HPDE6-E6E7 (cell line): ENCODE measurements around the gene CLEC11A.
"Not testable (repeated sequence)": the region's sequence is repeated elsewhere in the genome, so short reads cannot be mapped to it uniquely, and the experiment has no call there.

Experiments used
- DNase-seq: peaks from one replicate; pipeline ENCODE4 v3.0.0; 2011; ENCODE audit warnings: missing footprints; ENCODE audit errors: extremely low spot score

Gene CLEC11A

DNA sequence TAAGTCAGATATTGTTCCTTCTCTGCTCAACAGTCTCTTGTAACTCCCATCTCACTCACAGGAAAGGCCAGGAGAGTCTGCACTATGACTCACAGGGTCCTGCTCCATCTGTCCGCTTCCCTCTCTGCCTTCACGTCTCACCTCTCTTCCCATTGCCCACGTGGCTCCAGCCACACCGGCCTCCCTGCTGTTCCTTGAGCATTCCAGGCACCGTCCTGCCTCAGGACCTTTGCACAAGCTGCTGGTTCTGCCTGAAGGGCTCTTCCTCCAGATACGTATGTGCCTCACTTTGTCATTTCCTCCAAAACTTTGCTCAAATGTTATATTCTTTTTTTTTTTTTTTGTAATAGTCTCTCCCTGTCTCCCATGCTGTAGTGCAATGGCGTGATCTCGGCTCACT is 33.1 kb downstream of the CLEC11A start:
- not testable (repeated sequence) for DNase-seq

DNA sequence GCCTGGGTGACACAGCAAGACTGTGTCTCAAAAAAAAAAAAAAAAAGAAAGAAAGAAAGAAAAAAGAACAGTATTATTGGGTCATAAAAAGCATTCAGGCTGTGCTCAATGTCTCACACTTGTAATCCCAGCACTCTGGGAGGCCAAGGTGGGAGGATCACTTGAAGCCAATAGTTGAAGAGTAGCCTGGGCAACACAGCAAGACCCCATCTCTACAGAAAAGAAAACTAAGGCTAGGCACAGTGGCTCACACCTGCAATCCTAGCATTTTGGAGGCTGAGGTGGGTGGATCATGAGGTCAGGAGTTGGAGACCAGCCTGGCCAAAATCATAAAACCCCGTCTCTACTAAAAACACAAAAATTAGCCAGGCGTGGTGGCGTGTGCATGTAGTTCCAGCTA is 34.5 kb downstream of the CLEC11A start:
- not testable (repeated sequence) for DNase-seq

- not testable (repeated sequence) for DNase-seq
These were observed 35.9 kb downstream of the CLEC11A start for GRCh38 chr19:50759076-50759475.

GRCh38 chr19:50759886-50760285 is 36.7 kb downstream of the CLEC11A start:
- no peak for DNase-seq

DNA sequence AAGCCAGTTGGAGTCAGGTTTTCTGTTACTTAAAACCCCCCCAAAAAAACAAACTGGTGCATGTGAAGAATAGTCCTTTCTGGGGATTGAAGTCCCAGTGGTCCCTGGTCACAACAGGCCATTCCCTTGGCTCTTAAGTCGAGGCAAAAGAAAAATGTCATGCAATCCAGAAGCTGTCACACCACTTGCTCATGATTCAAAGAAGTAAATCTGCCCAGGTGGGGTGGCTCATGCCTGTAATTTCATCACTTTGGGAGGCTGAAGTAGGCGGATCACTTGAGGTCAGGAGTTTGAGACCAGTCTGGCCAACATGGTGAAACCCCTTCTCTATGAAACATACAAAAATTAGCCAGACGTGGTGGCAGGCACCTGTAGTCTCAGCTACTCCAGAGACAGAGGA is 38.3 kb downstream of the CLEC11A start:
- not testable (repeated sequence) for DNase-seq

GRCh38 chr19:50763521-50763920 is 40.4 kb downstream of the CLEC11A start:
- not testable (repeated sequence) for DNase-seq

GRCh38 chr19:50764409-50764808 is 41.2 kb downstream of the CLEC11A start:
- DNase-seq: no peak

DNA sequence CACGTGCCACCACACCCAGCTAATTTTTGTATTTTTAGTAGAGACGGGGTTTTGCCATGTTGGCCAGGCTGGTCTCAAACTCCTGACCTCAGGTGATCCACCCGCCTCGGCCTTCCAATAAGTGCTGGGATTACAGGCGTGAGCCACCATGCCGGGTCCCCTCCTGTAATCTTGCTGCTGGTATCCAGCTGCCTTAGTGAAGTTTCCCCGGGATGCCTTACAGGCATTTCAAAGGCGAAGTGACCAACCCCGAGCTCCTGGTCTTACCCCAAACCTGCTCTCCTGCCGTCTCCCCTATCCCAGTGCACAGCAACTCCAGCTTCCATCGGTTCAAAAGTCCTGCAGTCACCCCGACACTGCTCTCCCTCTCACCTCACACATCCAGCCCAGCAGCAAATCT is 43.6 kb downstream of the CLEC11A start:
- not testable (repeated sequence) for DNase-seq

- not testable (repeated sequence) for DNase-seq
These were observed 44.1 kb downstream of the CLEC11A start for GRCh38 chr19:50767263-50767662.

DNA sequence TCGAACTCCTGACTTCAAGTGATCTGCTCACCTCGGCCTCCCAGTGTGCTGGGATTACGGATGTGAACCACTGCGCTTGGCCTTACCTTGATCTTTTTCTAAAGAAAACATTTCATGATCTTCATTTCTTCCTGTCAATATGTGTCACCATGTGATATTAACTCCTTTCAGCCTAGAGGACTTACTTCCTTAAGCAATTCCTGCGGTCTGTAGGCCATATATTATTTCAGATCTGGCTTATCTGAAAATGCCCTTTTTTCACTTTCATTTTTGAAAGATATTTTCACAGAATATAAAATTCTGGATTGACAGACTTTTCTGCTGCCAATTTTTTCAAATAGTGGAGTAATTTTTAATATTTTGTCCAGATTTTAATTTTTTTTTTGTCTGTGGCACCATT is 45.1 kb downstream of the CLEC11A start:
- no peak for DNase-seq

DNA sequence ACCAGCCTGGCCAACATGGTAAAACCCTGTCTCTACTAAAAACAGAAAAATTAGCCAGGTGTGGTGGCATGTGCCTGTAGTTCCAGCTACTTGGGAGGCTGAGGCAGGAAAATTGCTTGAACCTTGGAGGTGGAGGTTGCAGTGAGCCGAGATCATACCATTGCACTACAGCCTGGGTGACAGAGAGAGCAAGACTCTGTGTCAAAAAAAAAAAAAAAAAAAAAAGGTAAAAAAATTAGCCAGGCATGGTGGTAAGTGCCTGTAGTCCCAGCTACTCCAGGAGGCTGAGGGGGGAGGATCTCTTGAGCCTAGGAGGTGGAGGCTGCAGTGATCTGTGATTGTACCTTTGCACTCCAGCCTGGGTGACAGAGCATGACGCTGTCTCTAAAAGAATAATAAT is 47.0 kb downstream of the CLEC11A start, which contains the start of gene GPR32:
Gene GPR32, plus strand, starts transcription at position 301 of the 400 bp plus-strand sequence. CDS start 137 bp downstream, outside the sequence.
- DNase-seq: not testable (repeated sequence)

GRCh38 chr19:50770888-50771287 is 47.7 kb downstream of the CLEC11A start:
- DNase-seq: no peak

DNA sequence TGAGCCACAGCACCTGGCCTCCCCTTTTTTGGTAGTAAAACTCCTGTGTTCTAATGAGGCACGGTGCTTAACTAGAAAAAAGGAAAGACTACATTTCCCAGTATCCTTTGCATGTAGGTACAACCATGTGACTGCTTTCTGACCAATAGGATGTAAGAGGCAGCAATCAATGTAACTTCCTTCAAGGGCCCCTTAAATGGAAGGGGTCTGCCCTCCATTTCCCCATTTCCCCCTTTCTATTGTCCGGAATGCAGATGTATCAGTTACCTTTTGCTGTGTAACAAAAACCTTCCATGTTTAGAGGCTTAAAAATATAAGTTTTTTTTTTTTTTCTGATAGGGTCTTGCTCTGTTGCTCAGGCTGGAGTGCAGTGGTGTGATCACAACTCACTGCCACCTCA is 49.3 kb downstream of the CLEC11A start:
- no peak for DNase-seq

DNA sequence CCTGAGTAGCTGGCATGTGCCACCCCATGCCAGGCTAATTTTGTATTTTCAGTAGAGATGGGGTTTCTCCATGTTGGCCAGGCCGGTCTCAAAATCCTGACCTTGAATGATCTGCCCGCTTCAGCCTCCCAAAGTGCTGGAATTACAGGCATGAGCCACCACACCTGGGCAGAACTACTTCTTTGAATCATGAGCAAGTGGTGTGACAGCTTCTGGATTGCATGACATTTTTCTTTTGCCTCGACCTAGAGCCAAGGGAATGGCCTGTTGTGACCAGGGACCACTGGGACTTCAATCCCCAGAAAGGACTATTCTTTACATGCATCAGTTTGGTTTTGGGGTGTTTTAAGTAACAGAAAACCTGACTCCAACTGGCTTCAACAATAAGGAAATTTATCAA is 49.7 kb downstream of the CLEC11A start:
- DNase-seq: not testable (repeated sequence)

DNA sequence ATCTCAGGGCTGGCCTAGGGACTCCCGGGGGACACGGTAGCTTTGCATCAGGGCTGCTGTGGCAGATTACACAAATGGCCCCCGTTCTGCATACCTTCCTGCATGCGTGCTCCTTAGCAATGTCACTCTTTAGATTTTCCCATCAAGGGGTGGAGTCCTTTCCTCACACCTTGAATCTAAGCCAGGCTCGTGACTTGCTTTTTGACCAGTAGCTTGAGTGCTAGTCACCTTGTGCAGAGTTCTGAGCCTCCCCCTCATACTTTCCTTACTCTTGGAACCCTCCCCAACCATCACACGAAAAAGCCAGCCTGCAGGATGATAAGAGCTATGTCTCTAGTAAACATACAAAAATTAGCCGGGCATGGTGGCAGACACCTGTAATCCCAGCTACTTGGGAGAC is 50.3 kb downstream of the CLEC11A start:
- DNase-seq: not testable (repeated sequence)
